Suprapubic skin (tissue), 4 donors: Measurements from ENCODE around the gene ADAT2. TPM values are rescaled to one million over a fixed set of nuclear protein-coding genes. Genes with fewer than 3 reads are reported as not detected.

Experiments
- DNase-seq, 2 donors: peaks; one replicate each; pipeline ENCODE4 v3.0.0-alpha.2; 2019; ENCODE audit warnings: low spot score in 2 of 2
- H3K27ac ChIP-seq: fragments of 200-600 bp; sonication (generic); one replicate; pipeline ENCODE4 v1.5.1; 2019
- H3K27me3 ChIP-seq: fragments of 200-600 bp; sonication (generic); one replicate; pipeline ENCODE4 v1.5.1; 2019
- H3K36me3 ChIP-seq: fragments of 200-600 bp; sonication (generic); one replicate; pipeline ENCODE4 v1.5.1; 2019
- H3K4me1 ChIP-seq: fragments of 200-600 bp; sonication (generic); one replicate; pipeline ENCODE4 v1.5.1; 2019
- H3K4me3 ChIP-seq: fragments of 200-600 bp; sonication (generic); one replicate; pipeline ENCODE4 v1.5.1; 2019; ENCODE audit warnings: mild to moderate bottlenecking
- H3K9me3 ChIP-seq: fragments of 200-600 bp; sonication (generic); one replicate; pipeline ENCODE4 v1.5.1; 2019
- EP300 ChIP-seq: sonication (generic); formaldehyde crosslinking; IDR thresholded peaks from one replicate; pipeline ENCODE4 v1.6.1; 2017; ENCODE audit warnings: antibody characterized with exemption
- POLR2A ChIP-seq, 2 donors: fragments of 450-650 bp; IDR thresholded peaks; one replicate each; pipeline ENCODE4 v1.6.1; 2017; ENCODE audit warnings: antibody characterized with exemption in 2 of 2, mild to moderate bottlenecking in 2 of 2, moderate library complexity in 2 of 2
- POLR2AphosphoS5 ChIP-seq, 3 donors: sonication (generic); formaldehyde crosslinking; IDR thresholded peaks; one replicate each; pipeline ENCODE4 v1.6.1; 2017; ENCODE audit warnings: antibody characterized with exemption in 3 of 3
- WGBS: methylation state at CpG from one replicate; pipeline ENCODE4 v1.1.5; 2018; 5-methylcytosine and 5-hydroxymethylcytosine counted together
- total RNA-seq, 4 donors: library from RNA; depleted of rRNA; stranded (reverse); fragments of >200 nt; gene quantifications; one replicate each; pipeline ENCODE4 v1.1.0, GENCODE V29; 2016
- TF ChIP-seq, protein P1 (sequence below), 2 donors: fragments of 200-600 bp in 1 of 2; fragments of 450-650 bp in 1 of 2; sonication (generic) in 1 of 2; IDR thresholded peaks; one replicate each; pipeline ENCODE4 v1.5.1; 2016 to 2019; ENCODE audit warnings: antibody characterized with exemption in 2 of 2, mild to moderate bottlenecking in 1 of 2, moderate library complexity in 1 of 2

Gene ADAT2
- total RNA-seq, 4 donors from 2014 or later: 7.2 to 13.7 (median 8.1) TPM

DNA sequence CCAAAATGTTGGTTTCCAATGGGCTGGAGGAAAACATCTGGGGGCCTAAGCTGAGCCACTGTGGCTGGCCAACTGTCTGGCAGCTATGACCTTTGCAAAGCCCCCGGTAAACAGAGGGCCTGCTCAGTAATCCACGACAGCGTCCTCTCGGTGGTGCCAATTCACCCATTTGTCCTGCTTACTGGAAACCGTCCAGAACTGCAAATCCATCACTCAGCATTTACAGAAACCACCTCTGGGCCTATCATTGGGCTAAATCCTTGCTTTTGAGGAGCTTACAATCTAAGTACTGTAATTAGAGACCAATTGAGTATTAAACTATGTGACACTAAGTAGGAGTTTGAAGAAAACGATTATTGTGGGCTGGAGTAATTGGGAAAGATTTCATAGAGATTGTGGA, 31.0 kb downstream of the ADAT2 start:
- DNase-seq: no peak
- no peaks in the 10 kb centered on the region for H3K36me3 ChIP-seq
- no peaks in the 10 kb centered on the region for H3K27me3 ChIP-seq
- H3K4me3 ChIP-seq: no peak overlapping the region
- no peaks in the 10 kb centered on the region for H3K4me1 ChIP-seq
- H3K9me3 ChIP-seq: no peaks in the 10 kb centered on the region
- no peak overlapping the region for H3K27ac ChIP-seq
- WGBS: 95% methylated on average over 6 of the region's 6 CpGs
- TF ChIP-seq, protein P1, sequence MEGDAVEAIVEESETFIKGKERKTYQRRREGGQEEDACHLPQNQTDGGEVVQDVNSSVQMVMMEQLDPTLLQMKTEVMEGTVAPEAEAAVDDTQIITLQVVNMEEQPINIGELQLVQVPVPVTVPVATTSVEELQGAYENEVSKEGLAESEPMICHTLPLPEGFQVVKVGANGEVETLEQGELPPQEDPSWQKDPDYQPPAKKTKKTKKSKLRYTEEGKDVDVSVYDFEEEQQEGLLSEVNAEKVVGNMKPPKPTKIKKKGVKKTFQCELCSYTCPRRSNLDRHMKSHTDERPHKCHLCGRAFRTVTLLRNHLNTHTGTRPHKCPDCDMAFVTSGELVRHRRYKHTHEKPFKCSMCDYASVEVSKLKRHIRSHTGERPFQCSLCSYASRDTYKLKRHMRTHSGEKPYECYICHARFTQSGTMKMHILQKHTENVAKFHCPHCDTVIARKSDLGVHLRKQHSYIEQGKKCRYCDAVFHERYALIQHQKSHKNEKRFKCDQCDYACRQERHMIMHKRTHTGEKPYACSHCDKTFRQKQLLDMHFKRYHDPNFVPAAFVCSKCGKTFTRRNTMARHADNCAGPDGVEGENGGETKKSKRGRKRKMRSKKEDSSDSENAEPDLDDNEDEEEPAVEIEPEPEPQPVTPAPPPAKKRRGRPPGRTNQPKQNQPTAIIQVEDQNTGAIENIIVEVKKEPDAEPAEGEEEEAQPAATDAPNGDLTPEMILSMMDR (IDR thresholded peaks at IDR 0.05): no peak
- TF ChIP-seq POLR2AphosphoS5 (IDR thresholded peaks at IDR 0.05): no peak
- no peak for TF ChIP-seq POLR2A (IDR thresholded peaks at IDR 0.05)
- TF ChIP-seq EP300: no peak

DNA sequence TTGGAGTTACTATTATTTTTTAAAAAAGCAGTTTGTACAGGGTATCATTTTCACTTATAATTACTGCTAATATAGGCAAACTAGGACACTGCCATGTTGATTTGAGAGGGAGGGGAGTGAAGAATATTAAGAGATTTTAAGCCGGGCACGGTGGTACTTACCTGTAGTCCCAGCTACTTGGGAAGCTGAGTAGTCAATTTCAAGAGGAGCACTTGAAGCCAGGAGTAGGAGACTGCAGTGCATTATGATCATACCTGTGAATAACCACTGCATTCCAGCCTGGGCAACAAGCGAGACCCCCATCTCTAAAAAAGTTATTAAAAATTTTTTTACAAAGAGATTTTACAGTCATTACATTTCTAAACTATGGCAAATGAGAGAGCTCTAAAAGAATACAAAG, 35.7 kb downstream of the ADAT2 start:
- Histone ChIP-seq H3K9me3 (no peaks in the 10 kb centered on the region), H3K27me3 (no peaks in the 10 kb centered on the region), H3K36me3 (no peaks in the 10 kb centered on the region), H3K4me3 (no peak overlapping the region), H3K27ac (no peak overlapping the region), H3K4me1 (peaks cover 2% of the 10 kb centered on the region)
- no peak for DNase-seq
- 93% methylated on average over 3 of the region's 3 CpGs for WGBS
- TF ChIP-seq POLR2AphosphoS5 (IDR thresholded peaks at IDR 0.05) (no peak), EP300 (no peak), POLR2A (IDR thresholded peaks at IDR 0.05) (no peak)
- TF ChIP-seq, protein P1 (IDR thresholded peaks at IDR 0.05): no peak

DNA sequence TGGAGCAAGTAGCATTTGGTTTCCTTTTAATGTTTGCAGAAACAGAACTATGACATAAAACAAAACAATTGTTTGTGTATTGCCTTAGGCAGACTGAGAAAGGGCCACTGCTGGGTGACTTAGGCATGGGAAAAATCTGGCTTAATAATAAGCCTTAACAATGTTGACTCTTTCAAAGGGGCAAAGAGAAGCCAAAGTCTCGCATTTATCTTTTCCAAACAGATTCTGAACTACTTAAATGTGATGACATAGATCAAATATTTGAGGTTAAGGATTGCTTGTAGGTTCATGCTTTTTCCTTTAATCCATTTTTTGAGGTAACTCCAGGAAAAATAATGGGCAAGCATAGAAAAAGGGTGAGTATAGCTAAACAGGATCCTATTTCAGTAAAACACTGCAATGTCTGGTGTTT, 39.6 kb downstream of the ADAT2 start:
- no peaks in the 10 kb centered on the region for H3K9me3 ChIP-seq
- H3K27ac ChIP-seq: no peak overlapping the region
- DNase-seq: no peak
- WGBS: 54% methylated on average over 1 of the region's 1 CpG
- H3K4me1 ChIP-seq: peaks cover 2% of the 10 kb centered on the region
- H3K4me3 ChIP-seq: no peak overlapping the region
- TF ChIP-seq POLR2A (IDR thresholded peaks at IDR 0.05) (no peak), EP300 (no peak), POLR2AphosphoS5 (IDR thresholded peaks at IDR 0.05) (no peak)
- TF ChIP-seq, protein P1 (IDR thresholded peaks at IDR 0.05): no peak
- no peaks in the 10 kb centered on the region for H3K36me3 ChIP-seq
- no peaks in the 10 kb centered on the region for H3K27me3 ChIP-seq

DNA sequence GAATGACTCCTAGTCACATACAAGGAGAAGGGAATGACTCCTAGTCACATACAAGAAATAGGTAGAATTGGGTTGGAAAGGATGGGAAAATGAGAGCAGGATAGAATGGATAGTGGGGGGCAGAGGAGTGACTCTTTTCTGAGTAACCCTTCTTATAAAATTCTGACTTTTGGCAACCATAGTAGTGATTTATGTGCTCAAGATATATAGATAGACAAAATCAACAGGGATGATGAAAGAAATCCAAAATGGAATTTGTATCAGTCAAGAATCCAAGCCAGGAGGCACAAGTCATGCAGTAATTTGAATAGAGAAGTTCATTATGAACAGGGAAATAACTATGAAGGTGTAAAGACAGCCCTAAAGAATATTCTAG, 41.7 kb downstream of the ADAT2 start:
- Histone ChIP-seq H3K9me3 (no peaks in the 10 kb centered on the region), H3K4me3 (no peak overlapping the region), H3K4me1 (peaks cover 2% of the 10 kb centered on the region), H3K27ac (no peak overlapping the region), H3K27me3 (no peaks in the 10 kb centered on the region), H3K36me3 (no peaks in the 10 kb centered on the region)
- DNase-seq: no peak
- TF ChIP-seq POLR2A (IDR thresholded peaks at IDR 0.05): no peak
- TF ChIP-seq, protein P1 (IDR thresholded peaks at IDR 0.05): no peak
- no peak for TF ChIP-seq EP300
- TF ChIP-seq POLR2AphosphoS5 (IDR thresholded peaks at IDR 0.05): no peak

DNA sequence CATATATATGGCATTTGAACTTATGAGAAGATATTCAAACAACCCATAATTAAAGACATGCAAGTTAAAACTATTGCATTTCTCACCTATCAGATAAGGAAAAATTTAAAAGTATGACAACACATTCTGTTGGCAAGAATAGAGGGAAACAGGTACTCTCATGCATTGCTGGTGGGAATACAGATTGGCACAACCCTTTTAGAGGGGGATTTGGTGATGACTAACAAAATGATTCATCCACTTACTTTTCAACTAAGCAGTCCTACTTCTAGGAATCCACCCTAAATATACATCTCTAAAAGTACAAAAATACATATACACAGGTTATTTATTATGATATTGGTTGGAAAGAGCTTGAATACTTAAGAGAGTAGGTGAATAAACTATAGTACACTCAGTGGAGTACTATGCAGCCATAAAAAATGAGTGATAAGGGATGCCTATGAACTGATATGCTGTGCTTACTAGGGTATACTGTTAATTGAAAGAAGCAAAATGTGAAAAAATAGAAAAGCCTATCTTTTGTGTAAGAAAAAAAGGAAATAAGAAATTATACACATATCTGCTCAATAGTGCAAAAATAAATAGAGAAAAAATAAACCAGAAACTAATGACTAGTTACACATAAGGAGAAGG, 42.2 kb downstream of the ADAT2 start:
- Histone ChIP-seq H3K4me3 (no peak overlapping the region), H3K27me3 (no peaks in the 10 kb centered on the region), H3K27ac (no peak overlapping the region), H3K4me1 (peaks cover 2% of the 10 kb centered on the region), H3K9me3 (no peaks in the 10 kb centered on the region), H3K36me3 (no peaks in the 10 kb centered on the region)
- DNase-seq: no peak
- TF ChIP-seq, protein P1 (IDR thresholded peaks at IDR 0.05): no peak
- no peak for TF ChIP-seq POLR2AphosphoS5 (IDR thresholded peaks at IDR 0.05)
- no peak for TF ChIP-seq POLR2A (IDR thresholded peaks at IDR 0.05)
- no peak for TF ChIP-seq EP300
